Mesenchymal stem cell (in vitro differentiated cells and primary cell): ENCODE data around the gene FLT3.

Experiments
- DNase-seq: peaks from one replicate; pipeline ENCODE4 v3.0.0-alpha.2; 2013
- H2AFZ ChIP-seq: one replicate; pipeline ENCODE4 v1.6.1; 2013; ENCODE audit warnings: low read depth, mild to moderate bottlenecking, control low read depth, inconsistent platforms, low read length, moderate library complexity
- H2AK5ac ChIP-seq: 2 replicates; pipeline ENCODE4 v1.6.1; 2013; ENCODE audit warnings: low read length, moderate library complexity, mild to moderate bottlenecking, inconsistent platforms; ENCODE audit not compliant: severe bottlenecking
- H2BK120ac ChIP-seq: one replicate; pipeline ENCODE4 v1.6.1; 2013; ENCODE audit warnings: low read depth, mild to moderate bottlenecking, inconsistent platforms, low read length, moderate library complexity
- H2BK12ac ChIP-seq, 2 experiments: one replicate each; pipeline ENCODE4 v1.6.1; 2013; ENCODE audit warnings: inconsistent platforms in 2 of 2, low read length in 2 of 2, mild to moderate bottlenecking in 2 of 2, moderate library complexity in 2 of 2, control low read depth in 1 of 2
- H2BK15ac ChIP-seq: one replicate; pipeline ENCODE4 v1.6.1; 2013; ENCODE audit warnings: mild to moderate bottlenecking, low read depth, inconsistent platforms; ENCODE audit not compliant: poor library complexity, severe bottlenecking
- H2BK5ac ChIP-seq: 2 replicates; pipeline ENCODE4 v1.6.1; 2013; ENCODE audit warnings: low read depth, mild to moderate bottlenecking, low read length, control low read depth, inconsistent platforms; ENCODE audit not compliant: poor library complexity, severe bottlenecking
- H3K14ac ChIP-seq, 2 experiments: one replicate each; pipeline ENCODE4 v1.6.1; 2013; ENCODE audit warnings: inconsistent platforms in 2 of 2, low read length in 2 of 2, control low read depth in 1 of 2, mild to moderate bottlenecking in 1 of 2, moderate library complexity in 1 of 2
- H3K18ac ChIP-seq, 2 experiments: one replicate each; pipeline ENCODE4 v1.6.1; 2013; ENCODE audit warnings: inconsistent platforms in 2 of 2, low read length in 2 of 2, control low read depth in 1 of 2, low read depth in 1 of 2, mild to moderate bottlenecking in 1 of 2
- H3K23ac ChIP-seq, 2 experiments: one replicate each; pipeline ENCODE4 v1.6.1; 2013; ENCODE audit warnings: inconsistent platforms in 2 of 2, low read length in 2 of 2, mild to moderate bottlenecking in 2 of 2, moderate library complexity in 2 of 2, control low read depth in 1 of 2
- H3K27ac ChIP-seq: 2 replicates; pipeline ENCODE4 v1.5.1; 2013; ENCODE audit warnings: mild to moderate bottlenecking, moderate library complexity, low read length, control low read depth, inconsistent platforms; ENCODE audit not compliant: poor library complexity, severe bottlenecking
- H3K27me3 ChIP-seq, 2 experiments: 2 replicates each; pipeline versions ENCODE4 v1.6.1 to v1.7.0; 2013; ENCODE audit warnings: low read length in 2 of 2, mild to moderate bottlenecking in 2 of 2, moderate library complexity in 2 of 2, control low read depth in 1 of 2, inconsistent platforms in 1 of 2; ENCODE audit not compliant: control insufficient read depth in 1 of 2, insufficient read depth in 1 of 2
- H3K36me3 ChIP-seq, 2 experiments: 2 replicates each; pipeline versions ENCODE4 v1.6.1 to v1.7.0; 2013; ENCODE audit warnings: low read length in 2 of 2, control low read depth in 1 of 2, inconsistent platforms in 1 of 2, low read depth in 1 of 2, mild to moderate bottlenecking in 1 of 2; ENCODE audit not compliant: insufficient read depth in 2 of 2, control insufficient read depth in 1 of 2
- H3K4ac ChIP-seq, 2 experiments: one replicate each; pipeline ENCODE4 v1.6.1; 2013; ENCODE audit warnings: inconsistent platforms in 2 of 2, low read length in 2 of 2, mild to moderate bottlenecking in 2 of 2, moderate library complexity in 2 of 2, control low read depth in 1 of 2, low read depth in 1 of 2
- H3K4me1 ChIP-seq: 2 replicates; pipeline ENCODE4 v1.6.1; 2013; ENCODE audit warnings: low read depth, low read length, control low read depth; ENCODE audit not compliant: control insufficient read depth, insufficient read depth
- H3K4me2 ChIP-seq: 2 replicates; pipeline ENCODE4 v1.6.1; 2013; ENCODE audit warnings: low read length, mild to moderate bottlenecking, inconsistent platforms; ENCODE audit not compliant: poor library complexity, severe bottlenecking
- H3K4me3 ChIP-seq, 2 experiments: 2 replicates each; pipeline versions ENCODE4 v1.5.1 to v1.7.0; 2013; ENCODE audit warnings: low read length in 2 of 2, mild to moderate bottlenecking in 2 of 2, control low read depth in 1 of 2, low read depth in 1 of 2; ENCODE audit not compliant: insufficient read depth in 1 of 2
- H3K79me1 ChIP-seq: replicated peaks from 2 replicates; pipeline ENCODE4 v1.6.1; 2013; ENCODE audit warnings: mild to moderate bottlenecking, control low read depth, low read length, inconsistent platforms; ENCODE audit not compliant: poor library complexity, severe bottlenecking
- H3K9ac ChIP-seq: 2 replicates; pipeline ENCODE4 v1.7.0; 2013; ENCODE audit warnings: mild to moderate bottlenecking, low read length, moderate library complexity
- H3K9me3 ChIP-seq: 2 replicates; pipeline ENCODE4 v1.7.0; 2013; ENCODE audit warnings: mild to moderate bottlenecking, low read length; ENCODE audit not compliant: control insufficient read depth
- H4K8ac ChIP-seq: one replicate; pipeline ENCODE4 v1.6.1; 2013; ENCODE audit warnings: inconsistent platforms, mild to moderate bottlenecking, low read length, moderate library complexity
- H4K91ac ChIP-seq: one replicate; pipeline ENCODE4 v1.6.1; 2013; ENCODE audit warnings: mild to moderate bottlenecking, low read length, inconsistent platforms
- WGBS: methylation state at CpG from one replicate; pipeline ENCODE4 v1.1.7; 2013; ENCODE audit warnings: mixed read lengths; 5-methylcytosine and 5-hydroxymethylcytosine counted together

The FLT3 gene

DNA sequence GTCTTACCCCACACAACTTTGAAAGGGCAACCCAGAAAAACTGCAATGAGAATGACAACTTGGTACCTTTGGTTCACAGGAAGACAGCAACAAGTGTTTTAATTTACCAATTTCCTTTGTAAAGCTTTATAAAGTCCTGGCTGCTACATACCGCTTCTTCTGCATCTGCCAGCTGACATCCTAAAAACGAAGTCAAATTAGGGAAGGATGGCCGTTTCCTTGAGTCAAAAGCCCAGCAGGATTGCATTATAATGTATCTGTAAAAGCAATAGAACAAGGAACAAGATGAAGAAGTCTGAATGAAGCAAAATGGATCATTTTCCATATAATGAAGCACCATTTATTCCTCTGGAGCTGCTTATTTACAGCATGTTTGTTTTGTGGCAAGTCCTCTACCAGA lies 86.1 kb downstream of the FLT3 start:
- Histone ChIP-seq H3K4me3 (no peak overlapping the region), H3K36me3 (no peaks in the 10 kb centered on the region), H3K14ac (no peak overlapping the region), H3K4ac (no peak overlapping the region), H2BK12ac (no peak overlapping the region), H4K8ac (no peak overlapping the region), H2BK15ac (no peak overlapping the region), H3K9ac (no peak overlapping the region), H2AK5ac (no peak overlapping the region), H3K23ac (no peak overlapping the region), H3K9me3 (no peaks in the 10 kb centered on the region), H2AFZ (no peak overlapping the region), H3K27me3 (peaks cover 3 to 33% of the 10 kb centered on the region in 2 experiments), H3K4me1 (no peaks in the 10 kb centered on the region), H2BK5ac (no peak overlapping the region), H3K79me1 (no peaks in the 10 kb centered on the region), H3K27ac (no peak overlapping the region), H3K4me2 (no peak overlapping the region), H4K91ac (no peak overlapping the region), H2BK120ac (no peak overlapping the region), H3K18ac (no peak overlapping the region)
- WGBS = 69% methylated on average over 3 of the region's 3 CpGs
- no peak for DNase-seq

DNA sequence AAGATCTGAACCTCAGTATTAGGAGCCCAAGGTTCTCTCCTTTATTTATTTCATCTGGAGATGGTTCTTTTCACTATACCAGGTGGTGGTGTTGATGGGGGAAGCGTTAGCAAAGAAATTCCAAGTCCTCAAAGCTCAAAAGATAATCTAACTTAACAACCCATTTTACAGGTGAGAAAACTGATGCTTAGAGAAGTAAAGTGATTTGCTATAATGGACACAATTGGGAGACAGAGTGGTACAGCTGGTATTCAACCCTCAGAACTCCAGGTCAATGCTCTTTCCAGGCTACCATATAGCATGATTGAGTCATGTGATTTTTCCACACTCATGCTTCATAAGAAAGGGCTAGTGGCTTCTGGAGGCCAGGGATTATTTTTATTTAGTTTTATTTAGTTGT lies 86.9 kb downstream of the FLT3 start:
- H3K27me3 ChIP-seq = peaks cover 3 to 38% of the 10 kb centered on the region in 2 experiments
- H4K91ac ChIP-seq = no peak overlapping the region
- H3K4ac ChIP-seq = no peak overlapping the region
- H2BK15ac ChIP-seq = no peak overlapping the region
- no peaks in the 10 kb centered on the region for H3K36me3 ChIP-seq
- no peak overlapping the region for H3K14ac ChIP-seq
- DNase-seq = no peak
- no peak overlapping the region for H2AK5ac ChIP-seq
- no peaks in the 10 kb centered on the region for H3K4me1 ChIP-seq
- H3K9me3 ChIP-seq = no peaks in the 10 kb centered on the region
- no peak overlapping the region for H2BK12ac ChIP-seq
- H3K18ac ChIP-seq = no peak overlapping the region
- no peak overlapping the region for H2BK5ac ChIP-seq
- no peak overlapping the region for H4K8ac ChIP-seq
- H3K23ac ChIP-seq = no peak overlapping the region
- H3K4me2 ChIP-seq = no peak overlapping the region
- no peak overlapping the region for H3K27ac ChIP-seq
- H3K4me3 ChIP-seq = no peak overlapping the region
- H3K9ac ChIP-seq = no peak overlapping the region
- no peak overlapping the region for H2AFZ ChIP-seq
- no peak overlapping the region for H2BK120ac ChIP-seq
- no CpG with 5 or more reads among the region's 1 CpG for WGBS
- no peaks in the 10 kb centered on the region for H3K79me1 ChIP-seq

DNA sequence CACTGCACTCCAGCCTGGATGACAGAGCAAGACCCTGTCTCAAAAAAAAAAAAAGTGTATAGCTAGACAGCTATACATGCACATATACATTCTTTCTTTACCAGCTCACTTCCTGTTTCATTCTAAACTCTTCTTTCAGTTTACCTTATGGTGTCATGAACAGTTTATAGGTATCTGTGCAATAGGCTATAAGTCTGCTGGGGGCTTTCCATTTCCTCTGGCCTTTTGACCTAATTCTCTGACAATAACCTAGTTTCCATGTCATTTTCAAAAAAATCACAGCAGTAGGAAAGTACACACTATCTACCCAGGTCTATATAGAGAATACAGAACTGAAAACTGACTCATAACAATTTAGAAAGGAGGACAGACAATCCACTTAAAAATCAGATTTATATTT lies 87.5 kb downstream of the FLT3 start:
- H4K91ac ChIP-seq = no peak overlapping the region
- peaks cover 3 to 38% of the 10 kb centered on the region in 2 experiments for H3K27me3 ChIP-seq
- H3K4me3 ChIP-seq = no peak overlapping the region
- no peak overlapping the region for H3K9ac ChIP-seq
- no peaks in the 10 kb centered on the region for H3K4me1 ChIP-seq
- H2AK5ac ChIP-seq = no peak overlapping the region
- no peak overlapping the region for H4K8ac ChIP-seq
- no peak overlapping the region for H3K18ac ChIP-seq
- no peak overlapping the region for H2BK12ac ChIP-seq
- no peaks in the 10 kb centered on the region for H3K9me3 ChIP-seq
- no peaks in the 10 kb centered on the region for H3K79me1 ChIP-seq
- H3K23ac ChIP-seq = no peak overlapping the region
- H2AFZ ChIP-seq = no peak overlapping the region
- no peak overlapping the region for H2BK15ac ChIP-seq
- no peak overlapping the region for H3K4ac ChIP-seq
- H2BK5ac ChIP-seq = no peak overlapping the region
- DNase-seq = no peak
- H3K14ac ChIP-seq = no peak overlapping the region
- H3K27ac ChIP-seq = no peak overlapping the region
- H2BK120ac ChIP-seq = no peak overlapping the region
- H3K36me3 ChIP-seq = no peaks in the 10 kb centered on the region
- no peak overlapping the region for H3K4me2 ChIP-seq

DNA sequence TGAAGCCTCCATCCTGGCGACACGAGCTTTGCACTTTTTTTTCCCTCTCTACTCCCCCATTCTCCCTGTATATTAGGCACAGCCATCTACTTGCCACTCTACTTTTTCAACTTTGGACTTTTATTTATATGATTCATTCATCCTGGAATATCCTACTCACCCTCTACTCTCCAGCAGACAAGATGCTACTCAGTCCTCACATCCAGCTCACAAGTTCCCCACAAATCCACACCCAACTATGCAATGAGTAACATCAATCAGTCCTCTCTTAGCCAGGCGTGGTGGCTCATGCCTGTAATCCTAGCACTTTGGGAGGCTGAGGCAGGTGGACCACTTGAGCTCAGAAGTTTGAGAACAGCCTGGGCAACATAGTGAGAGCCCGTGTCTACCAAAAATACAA lies 88.0 kb downstream of the FLT3 start:
- Histone ChIP-seq H4K8ac (no peak overlapping the region), H3K36me3 (no peaks in the 10 kb centered on the region), H3K27me3 (peaks cover 3 to 38% of the 10 kb centered on the region in 2 experiments), H4K91ac (peak overlapping the region; percentile 18), H2AFZ (no peak overlapping the region), H3K23ac (no peak overlapping the region), H3K9ac (no peak overlapping the region), H2BK15ac (no peak overlapping the region), H3K27ac (no peak overlapping the region), H3K14ac (no peak overlapping the region), H3K9me3 (no peaks in the 10 kb centered on the region), H3K79me1 (no peaks in the 10 kb centered on the region), H3K4me1 (no peaks in the 10 kb centered on the region), H2BK12ac (no peak overlapping the region), H3K18ac (no peak overlapping the region), H2AK5ac (no peak overlapping the region), H3K4me3 (no peak overlapping the region), H2BK5ac (no peak overlapping the region), H3K4me2 (no peak overlapping the region), H2BK120ac (no peak overlapping the region), H3K4ac (no peak overlapping the region)
- DNase-seq = peak; percentile 14
- WGBS = 82% methylated on average over 4 of the region's 4 CpGs
